HG03575 (cell line): ENCODE measurements around the gene BEGAIN.

Experiments used
- ATAC-seq: cut with Tn5 transposase; IDR thresholded peaks from one replicate; pipeline ENCODE4 v1.9.1; 2021; ENCODE audit not compliant: unreplicated experiment, insufficient number of reproducible peaks, low FRiP score; ENCODE audit errors: extremely low read depth

Gene BEGAIN

GRCh38 chr14:100587086-100587762 lies at the start of gene BEGAIN:
TSS of gene BEGAIN (minus strand) at chr14:100587417. CDS start at chr14:100587290, 127 bp downstream.
- no peak for ATAC-seq

DNA sequence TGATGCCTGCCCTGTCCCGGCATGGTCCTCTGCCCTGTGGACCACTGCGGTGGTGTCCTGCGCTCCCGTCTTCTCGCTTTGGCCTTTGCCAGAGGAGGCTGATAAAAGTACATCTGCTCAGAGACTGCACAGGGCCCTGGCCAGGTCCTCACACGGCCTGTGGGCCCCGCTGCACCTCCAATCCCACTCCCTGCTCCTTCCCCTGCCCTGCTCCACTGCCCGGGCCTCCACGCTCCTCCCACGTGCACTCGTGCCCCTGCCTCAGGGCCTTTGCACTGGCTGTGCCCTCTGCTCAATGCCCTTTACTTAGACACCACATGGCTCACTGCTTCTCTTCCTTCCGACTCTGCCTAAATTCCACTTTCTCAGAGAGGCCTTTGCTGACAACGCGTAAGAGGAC lies 49.3 kb upstream of the BEGAIN start:
- ATAC-seq, result no peak

DNA sequence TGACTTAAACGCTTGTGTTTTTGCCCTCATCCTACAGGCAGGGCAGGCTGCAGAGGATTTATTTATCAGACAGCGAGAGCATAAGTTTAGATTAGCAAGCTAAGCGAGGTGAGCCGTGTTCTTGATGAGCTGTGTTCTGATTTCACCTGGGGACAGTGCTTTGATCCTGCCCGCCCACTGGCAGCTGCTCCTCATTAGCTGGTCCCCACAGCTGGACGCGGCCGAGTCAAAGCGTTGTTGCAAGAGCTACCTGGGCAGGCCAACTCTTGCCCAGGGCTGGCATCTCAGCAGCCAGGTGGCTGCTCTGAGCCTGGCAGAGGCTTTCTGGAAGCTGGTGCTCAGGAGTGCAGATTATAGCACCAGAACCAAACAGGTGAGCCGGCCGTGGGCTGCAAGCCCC lies 46.8 kb upstream of the BEGAIN start:
- ATAC-seq, result no peak

DNA sequence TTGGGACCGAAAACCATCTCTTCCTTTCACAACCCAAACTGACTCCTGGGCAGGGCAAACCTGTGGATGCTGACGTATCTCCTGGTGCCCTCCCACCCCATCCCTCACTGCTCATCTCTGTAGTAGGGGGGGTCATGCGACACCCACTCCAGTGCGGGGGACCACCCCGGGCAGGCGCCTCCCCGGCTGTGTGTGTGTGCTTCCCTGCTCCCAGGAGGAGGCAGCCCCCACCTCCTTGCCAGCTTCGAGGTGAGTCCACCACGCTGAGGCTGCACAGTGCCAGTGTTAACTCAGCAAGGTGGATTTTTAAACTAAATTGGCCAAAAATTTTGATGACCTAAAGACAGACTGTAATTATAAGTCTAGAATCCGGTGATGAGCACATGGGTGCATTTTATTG lies 46.2 kb upstream of the BEGAIN start:
- ATAC-seq, result no peak

GRCh38 chr14:100629696-100630095 lies 42.5 kb upstream of the BEGAIN start:
- ATAC-seq, result no peak

GRCh38 chr14:100629098-100629497 lies 41.9 kb upstream of the BEGAIN start:
- no peak for ATAC-seq

DNA sequence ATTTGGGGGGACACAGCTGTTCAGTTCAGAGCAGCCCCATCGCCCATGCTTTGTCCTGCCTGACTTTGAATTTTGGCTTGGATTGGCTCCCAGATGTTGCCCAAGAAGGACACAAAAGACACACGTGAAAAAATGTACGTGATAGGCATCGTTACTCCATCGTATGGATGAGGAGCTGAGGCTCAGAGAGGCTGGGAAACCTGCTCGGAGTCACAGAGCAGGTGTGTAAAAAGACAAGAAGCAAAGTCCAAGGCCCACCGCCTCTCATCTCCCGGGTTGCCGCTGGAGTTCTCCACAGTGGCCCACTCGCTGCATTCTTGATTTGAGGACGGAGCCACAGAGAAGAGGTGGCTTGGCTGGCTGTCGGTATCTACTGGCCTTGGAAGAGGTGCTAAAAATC lies 41.0 kb upstream of the BEGAIN start:
- ATAC-seq, result no peak

- ATAC-seq, result no peak
Measured at GRCh38 chr14:100626614-100627013, 39.4 kb upstream of the BEGAIN start.

GRCh38 chr14:100623961-100624360 lies 36.7 kb upstream of the BEGAIN start:
- no peak for ATAC-seq

DNA sequence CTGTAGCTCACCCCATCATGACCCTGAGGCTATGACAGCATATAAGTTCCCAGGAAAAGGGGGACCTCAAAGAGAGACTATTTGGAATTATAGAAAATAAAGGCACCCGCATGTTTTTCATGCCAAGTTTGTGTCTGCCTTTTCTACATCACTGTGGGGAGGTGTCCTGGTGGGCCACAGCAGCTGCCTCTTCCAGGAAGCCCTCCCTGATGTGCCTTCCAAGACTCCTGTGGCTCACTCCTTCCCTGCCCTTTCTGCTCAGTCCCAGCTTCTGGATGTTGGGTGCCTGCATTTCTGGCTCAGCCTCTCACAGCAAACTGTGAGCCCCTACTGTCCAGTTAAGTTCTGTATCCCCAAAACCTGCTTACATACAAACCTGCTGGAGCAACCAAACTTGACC lies 36.3 kb upstream of the BEGAIN start:
- ATAC-seq, result no peak

DNA sequence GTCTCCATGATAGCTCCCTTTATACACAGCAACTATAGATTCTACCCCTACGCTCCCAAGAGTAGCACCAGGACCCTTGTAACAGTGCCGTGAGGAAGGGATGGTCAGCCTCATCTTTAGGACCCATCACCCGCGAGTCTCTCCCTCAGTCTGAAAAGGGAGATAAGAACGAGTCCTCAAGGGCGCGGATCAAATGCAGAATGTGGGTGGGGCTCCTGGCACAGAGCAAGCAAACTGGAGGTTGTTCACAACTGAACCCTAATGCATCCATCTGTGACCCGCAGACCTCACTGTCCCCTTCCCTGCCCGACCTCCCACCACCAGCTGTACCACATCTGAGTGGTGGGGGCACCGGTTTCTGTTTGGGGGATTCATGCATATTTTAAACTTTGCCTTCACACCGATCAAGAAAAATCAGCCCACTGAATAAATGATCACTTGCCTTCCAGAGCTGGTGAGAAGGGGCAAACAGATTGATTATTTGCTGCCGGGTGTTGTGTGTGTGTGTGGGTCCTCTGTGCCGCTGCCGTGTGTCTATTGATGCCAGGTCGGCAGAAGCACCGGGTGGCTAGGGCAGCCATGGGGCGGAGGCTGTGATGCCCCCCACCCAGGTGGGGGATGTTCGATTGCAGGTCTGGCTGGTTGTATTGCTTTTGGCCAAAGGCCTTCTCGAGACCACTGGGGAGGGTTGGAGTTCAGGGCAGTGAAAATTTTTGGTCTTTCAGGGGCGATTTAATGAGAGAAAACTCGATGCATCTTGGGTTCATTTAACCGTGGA lies 35.7 kb upstream of the BEGAIN start:
- no peak for ATAC-seq

- ATAC-seq, result no peak
Measured at GRCh38 chr14:100622224-100622623, 35.0 kb upstream of the BEGAIN start.

DNA sequence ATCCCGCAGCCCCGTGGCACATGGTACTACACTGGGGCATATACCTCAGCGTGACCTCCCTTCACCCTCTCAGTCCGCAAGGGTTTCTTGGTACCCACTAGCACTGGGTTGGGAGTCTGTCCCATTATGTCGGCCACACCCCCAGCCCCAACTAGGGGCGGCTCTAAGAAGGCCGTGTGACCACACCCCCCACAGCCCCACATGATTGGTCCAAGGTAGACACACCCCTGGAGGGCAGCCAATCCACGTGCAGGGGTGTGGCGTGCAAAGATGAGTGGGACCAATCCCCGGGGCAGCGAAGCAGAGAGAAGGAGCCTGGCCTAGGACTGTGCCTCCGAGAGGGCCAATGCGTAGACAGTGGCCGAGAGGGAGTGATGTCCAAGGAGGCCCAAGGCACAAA lies 34.6 kb upstream of the BEGAIN start:
- no peak for ATAC-seq

- ATAC-seq, result no peak
Measured at GRCh38 chr14:100620255-100621100, 33.3 kb upstream of the BEGAIN start.

DNA sequence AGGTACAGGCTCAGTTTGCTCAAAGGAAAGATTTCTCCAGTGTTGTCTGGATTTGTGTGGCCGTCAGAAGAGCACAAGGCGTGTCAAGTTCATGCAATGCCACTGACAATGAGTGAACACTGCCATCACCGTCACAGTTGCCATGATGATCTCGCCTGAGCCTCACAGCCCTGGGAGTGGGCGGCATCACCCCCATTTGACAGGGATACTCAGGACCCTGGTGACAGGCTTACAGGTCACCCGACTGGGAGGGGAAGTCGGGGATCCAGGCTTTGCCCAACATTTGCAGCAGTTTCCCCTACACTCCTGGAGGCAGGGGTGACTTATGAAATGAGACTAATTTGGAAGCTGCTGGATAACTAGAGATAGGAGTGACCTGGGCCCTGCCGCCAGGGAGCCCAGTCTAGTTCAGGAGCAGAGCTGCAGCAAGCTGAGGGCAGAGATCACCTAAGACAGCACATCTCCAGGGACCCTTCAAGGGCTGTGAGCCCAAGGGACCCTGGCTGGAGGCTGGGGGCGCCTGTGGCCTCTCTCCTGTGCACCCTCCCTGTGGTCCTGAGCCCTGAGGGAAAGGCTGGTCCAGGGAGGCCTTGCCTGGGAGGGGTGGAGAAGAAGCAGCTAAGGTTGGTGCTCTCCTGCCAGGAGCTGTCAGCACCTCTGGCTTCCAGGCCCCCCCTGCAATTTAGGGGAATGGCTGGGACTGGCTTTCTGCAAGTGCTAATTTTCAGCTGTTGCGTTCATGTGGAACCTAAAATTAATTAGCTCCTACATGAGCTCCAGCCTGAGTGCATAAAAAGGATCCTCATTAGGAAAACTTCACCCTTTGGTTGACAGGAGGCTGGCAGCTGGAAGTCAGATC lies 32.4 kb upstream of the BEGAIN start:
- no peak for ATAC-seq

- no peak for ATAC-seq
Measured at GRCh38 chr14:100618763-100619320, 31.6 kb upstream of the BEGAIN start.

- ATAC-seq, result no peak
Measured at GRCh38 chr14:100618318-100618693, 31.1 kb upstream of the BEGAIN start.

- no peak for ATAC-seq
Measured at GRCh38 chr14:100617410-100618317, 30.4 kb upstream of the BEGAIN start.
